ENCODE results near the gene TIAL1. TPM values are rescaled to one million over a fixed set of nuclear protein-coding genes. Genes with fewer than 3 reads are reported as not detected.
A peak's percentile ranks its signal among the peaks of the same experiment; 100 is the strongest.
"Not testable (repeated sequence)": the region's sequence is repeated elsewhere in the genome, so short reads cannot be mapped to it uniquely, and the experiment has no call there.

The TIAL1 gene
- total and polyA plus RNA-seq, 2 of the 4 experiments (the other 2 are of a cell fraction) = 28.0 to 83.5 TPM

- H3K9me3 ChIP-seq (ENCODE audit: control insufficient read depth, insufficient read depth, low read length) = no peaks in the 10 kb centered on the region
- no peaks in the 10 kb centered on the region for H3K27me3 ChIP-seq (ENCODE audit: control insufficient read depth, insufficient read depth, low read length)
- peak; percentile 83 for ATAC-seq (ENCODE audit: low read depth)
- peak overlapping the region; percentile 12; the same call in 1 of the 2 replicates for H3K4me2 ChIP-seq (ENCODE audit: low read depth, low read length)
- H3K36me3 ChIP-seq (ENCODE audit: control insufficient read depth, insufficient read depth, low read length) = no peaks in the 10 kb centered on the region
- intact Hi-C loops (cut with micrococcal nuclease) = no loop called here
- TF ChIP-seq MXI1 (IDR thresholded peaks at IDR 0.05; ENCODE audit: borderline replicate concordance, low read depth, low read length) (no peak), FOS (IDR thresholded peaks at IDR 0.05; ENCODE audit: low read depth, low read length) (peak; percentile 18; the same call in 1 of the 2 replicates)
- no peaks in the 10 kb centered on the region; the same call in 1 of the 2 replicates for H3K9me1 ChIP-seq (ENCODE audit: insufficient read depth, low read length)
- in situ Hi-C loops (cut with MboI; ENCODE audit: low sequenced_read_pairs) = no loop called here
- peak overlapping the region; percentile 16; the same call in 1 of the 2 replicates for H3K27ac ChIP-seq (ENCODE audit: insufficient read depth, low read length)
- peak overlapping the region; percentile 15; the same call in 1 of the 2 replicates for H4K91ac ChIP-seq (ENCODE audit: insufficient read depth, low read depth, low read length)
- H2BK120ac ChIP-seq (ENCODE audit: low read depth, low read length) = peak overlapping the region; percentile 3; the same call in 1 of the 2 replicates
- peak overlapping the region; percentile 5; the same call in 1 of the 2 replicates for H3K4ac ChIP-seq (ENCODE audit: low read depth, low read length)
- peak; percentile 56 for DNase-seq
- peak overlapping the region; percentile 69 for H2AFZ ChIP-seq (replicated peaks; ENCODE audit: low read length, poor library complexity)
- no peaks in the 10 kb centered on the region for H4K20me1 ChIP-seq (ENCODE audit: insufficient read depth, low read length)
- H3K4me1 ChIP-seq (ENCODE audit: control insufficient read depth, insufficient read depth, low read length) = peaks cover 8% of the 10 kb centered on the region
- dilution Hi-C loops (cut with HindIII; ENCODE audit: low sequenced_read_pairs, unreplicated experiment) = no loop called here
- H3K18ac ChIP-seq (ENCODE audit: low read depth, low read length) = peak overlapping the region; percentile 3; the same call in 1 of the 2 replicates
- no peak overlapping the region for H3K4me3 ChIP-seq (ENCODE audit: insufficient read depth, low read depth, low read length)
- 0 out of 3 replicates have a peak overlapping the region, but pooled peaks have one; percentile 10 for H2BK15ac ChIP-seq (ENCODE audit: low read depth, low read length)
- peak overlapping the region in 1 of 2 experiments; percentile 47; a peak in 1 of 4 replicates for H4K8ac ChIP-seq (ENCODE audit: low read depth in 2 of 2, low read length in 2 of 2)
- 0 out of 2 replicates have a peak overlapping the region, but pooled peaks have one; percentile 28 for H2BK20ac ChIP-seq (ENCODE audit: low read depth, low read length)
- H3K14ac ChIP-seq (replicated peaks; ENCODE audit: low read depth, low read length) = no peak overlapping the region
- H3K23ac ChIP-seq (ENCODE audit: low read depth, low read length) = no peak overlapping the region
- H3K9ac ChIP-seq (ENCODE audit: low read depth, low read length) = no peak overlapping the region
- CTCF ChIA-PET = interaction anchor here (0.6 to 1.0 kb wide), 2 partner anchors 10 to 262 kb away, joined by 3 to 4 read pairs; no protein-coding TSS in a partner anchor
- POLR2A ChIA-PET (ENCODE audit: unreplicated experiment) = no interaction called here
- H3K79me1 ChIP-seq (ENCODE audit: low read depth in 1 of 2, low read length in 2 of 2) = no peaks in the 10 kb centered on the region
- 0 out of 2 replicates have a peak overlapping the region, but pooled peaks have one; percentile 8 for H2AK5ac ChIP-seq (ENCODE audit: low read depth, low read length)
- H2BK5ac ChIP-seq (ENCODE audit: low read depth, low read length, poor library complexity, severe bottlenecking) = peak overlapping the region; percentile 40
- H2AK9ac ChIP-seq (replicated peaks; ENCODE audit: low read depth, low read length, poor library complexity) = no peak overlapping the region
- H4K5ac ChIP-seq (ENCODE audit: low read depth, low read length) = peak overlapping the region; percentile 70; the same call in 1 of the 2 replicates
- WGBS, 2 experiments (ENCODE audit: extremely low coverage in 2 of 2, insufficient read length in 1 of 2) = 83% methylated on average over 5 of the region's 10 CpGs; no CpG with 5 or more reads in 1 of the 2 experiments
- no TSS peak for BruUV-seq (replicated peaks)
- no peak overlapping the region for H3K56ac ChIP-seq (ENCODE audit: extremely low read depth, insufficient read depth, low read length)
Measured at GRCh38 chr10:119620241-119621077, 23.7 kb upstream of the TIAL1 start.

- peak overlapping the region; percentile 10; the same call in 1 of the 2 replicates for H3K27ac ChIP-seq (ENCODE audit: insufficient read depth, low read length)
- H3K14ac ChIP-seq (replicated peaks; ENCODE audit: low read depth, low read length); H3K9ac ChIP-seq (ENCODE audit: low read depth, low read length); POLR2A ChIA-PET (ENCODE audit: unreplicated experiment); H3K18ac ChIP-seq (ENCODE audit: low read depth, low read length); H3K9me3 ChIP-seq (ENCODE audit: control insufficient read depth, insufficient read depth, low read length); ATAC-seq (ENCODE audit: low read depth); H3K79me1 ChIP-seq (ENCODE audit: low read depth in 1 of 2, low read length in 2 of 2); H3K9me1 ChIP-seq (ENCODE audit: insufficient read depth, low read length); H4K5ac ChIP-seq (ENCODE audit: low read depth, low read length); H2BK5ac ChIP-seq (ENCODE audit: low read depth, low read length, poor library complexity, severe bottlenecking); DNase-seq; in situ Hi-C loops (cut with MboI; ENCODE audit: low sequenced_read_pairs); dilution Hi-C loops (cut with HindIII; ENCODE audit: low sequenced_read_pairs, unreplicated experiment); H3K4me2 ChIP-seq (ENCODE audit: low read depth, low read length); H4K20me1 ChIP-seq (ENCODE audit: insufficient read depth, low read length); H3K4me3 ChIP-seq (ENCODE audit: insufficient read depth, low read depth, low read length); H3K4me1 ChIP-seq (ENCODE audit: control insufficient read depth, insufficient read depth, low read length); H2BK20ac ChIP-seq (ENCODE audit: low read depth, low read length); BruUV-seq (replicated peaks); H2AK5ac ChIP-seq (ENCODE audit: low read depth, low read length); intact Hi-C loops (cut with micrococcal nuclease); H2AK9ac ChIP-seq (replicated peaks; ENCODE audit: low read depth, low read length, poor library complexity); H3K36me3 ChIP-seq (ENCODE audit: control insufficient read depth, insufficient read depth, low read length); H3K23ac ChIP-seq (ENCODE audit: low read depth, low read length); H2BK15ac ChIP-seq (ENCODE audit: low read depth, low read length); H3K27me3 ChIP-seq (ENCODE audit: control insufficient read depth, insufficient read depth, low read length); H3K56ac ChIP-seq (ENCODE audit: extremely low read depth, insufficient read depth, low read length): not testable (repeated sequence)
- peak overlapping the region in 1 of 2 experiments; percentile 38; a peak in 1 of 4 replicates for H4K8ac ChIP-seq (ENCODE audit: low read depth in 2 of 2, low read length in 2 of 2)
- CTCF ChIA-PET = interaction anchor here (0.6 to 1.0 kb wide), 3 partner anchors 9 to 264 kb away, joined by 3 to 4 read pairs (median 3); no protein-coding TSS in a partner anchor
- H2BK120ac ChIP-seq (ENCODE audit: low read depth, low read length) = peak overlapping the region; percentile 3; the same call in 1 of the 2 replicates
- H3K4ac ChIP-seq (ENCODE audit: low read depth, low read length) = peak overlapping the region; percentile 5; the same call in 1 of the 2 replicates
- peak overlapping the region; percentile 69 for H2AFZ ChIP-seq (replicated peaks; ENCODE audit: low read length, poor library complexity)
- WGBS, 2 experiments (ENCODE audit: extremely low coverage in 2 of 2, insufficient read length in 1 of 2) = 100% methylated on average over 1 of the region's 8 CpGs; no CpG with 5 or more reads in 1 of the 2 experiments
- H4K91ac ChIP-seq (ENCODE audit: insufficient read depth, low read depth, low read length) = peak overlapping the region; percentile 15; the same call in 1 of the 2 replicates
Measured at GRCh38 chr10:119619811-119620210, 23.0 kb upstream of the TIAL1 start.

Data from IMR-90 (cell line).